HL-60/S4 treated with phorbol 12-myristate 13-acetate at 8.2 ng/mL for 4 days and 3 days (cell line): Measurements from ENCODE around the gene PDZD2.
"Not testable (repeated sequence)": the region's sequence is repeated elsewhere in the genome, so short reads cannot be mapped to it uniquely, and the experiment has no call there.

Experiments
- in situ Hi-C: fragments of 300-500 bp; cut with MboI; formaldehyde crosslinking; loops from 2 replicates; pipeline ENCODE4 v1.15.0; 2022; ENCODE audit warnings: low sequenced_read_pairs

PDZD2 gene

GRCh38 chr5:31638748-31639418 lies at the start of gene PDZD2:
Gene PDZD2, plus strand, starts transcription at chr5:31639131.
- in situ Hi-C loops, result no loop called here

DNA sequence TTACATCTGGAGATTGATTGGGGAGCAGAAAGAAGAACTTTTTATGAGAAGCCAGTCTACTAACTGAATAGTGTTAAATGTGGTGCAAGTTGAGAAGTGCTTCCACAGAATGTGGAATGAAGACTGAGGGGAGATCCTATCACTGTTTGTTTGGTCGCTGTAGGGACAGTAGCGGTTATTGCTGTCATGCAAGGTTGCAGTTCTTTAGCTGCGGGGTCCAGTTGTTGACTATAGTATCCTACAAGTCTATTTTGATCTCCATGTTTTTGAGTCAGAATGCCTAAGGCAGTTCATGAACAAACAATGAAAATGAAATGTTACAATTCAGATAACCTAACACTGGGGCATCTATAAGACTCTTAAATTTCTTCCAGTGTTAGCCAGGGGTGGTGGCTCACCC lies 45.3 kb upstream of the PDZD2 start:
- in situ Hi-C loops, result loop anchor here (25.0 kb wide), 1 partner anchor 494 kb away; no protein-coding TSS in a partner anchor

DNA sequence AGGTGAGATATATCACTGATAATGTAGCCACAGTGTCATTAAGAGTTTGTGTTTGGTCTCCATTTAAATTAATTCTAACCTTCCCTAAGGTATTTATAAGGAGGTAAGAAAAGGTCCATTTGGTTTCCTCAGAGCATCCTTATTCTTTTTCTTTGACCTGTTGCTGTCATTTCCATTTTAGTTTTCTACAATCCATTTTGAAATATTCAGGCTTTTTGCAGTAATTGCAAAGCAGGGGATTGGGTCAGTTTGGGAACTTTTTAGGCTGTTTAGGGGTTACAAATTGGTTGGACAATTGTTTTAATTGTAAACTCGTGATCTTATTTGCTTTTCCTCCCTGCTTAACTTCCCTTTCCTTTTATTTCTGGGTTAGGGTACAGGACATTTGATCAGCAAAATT lies 42.6 kb upstream of the PDZD2 start:
- in situ Hi-C loops, result loop anchor here (25.0 kb wide), 1 partner anchor 491 kb away; no protein-coding TSS in a partner anchor

GRCh38 chr5:31598640-31599611 lies 40.0 kb upstream of the PDZD2 start:
- in situ Hi-C loops, result loop anchor here (25.0 kb wide), 1 partner anchor 488 kb away; no protein-coding TSS in a partner anchor

GRCh38 chr5:31602305-31602704 lies 36.6 kb upstream of the PDZD2 start:
- in situ Hi-C loops, result not testable (repeated sequence)

DNA sequence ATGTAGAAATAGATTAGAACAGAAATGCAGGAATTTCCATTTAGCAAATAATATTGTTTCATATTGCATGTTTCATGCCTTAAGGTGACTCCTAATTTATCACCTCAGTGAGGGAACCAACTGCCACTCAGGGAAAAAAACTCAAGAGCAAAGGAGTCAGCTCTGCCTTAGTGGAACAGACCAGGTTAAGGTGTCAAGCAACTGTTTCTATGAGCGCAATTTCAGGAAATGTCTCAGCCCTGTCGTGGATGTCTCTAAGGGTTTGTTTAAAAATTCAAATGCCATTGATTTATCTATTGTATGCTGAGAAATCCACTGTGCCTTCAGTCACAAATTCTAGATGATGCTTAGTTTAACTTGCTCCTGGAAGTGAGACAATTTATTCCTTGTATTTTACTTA lies 34.7 kb upstream of the PDZD2 start:
- in situ Hi-C loops, result no loop called here

- in situ Hi-C loops, result no loop called here
These were observed 34.3 kb upstream of the PDZD2 start for GRCh38 chr5:31604644-31605043.

- in situ Hi-C loops, result no loop called here
These were observed 33.0 kb upstream of the PDZD2 start for GRCh38 chr5:31605920-31606319.

DNA sequence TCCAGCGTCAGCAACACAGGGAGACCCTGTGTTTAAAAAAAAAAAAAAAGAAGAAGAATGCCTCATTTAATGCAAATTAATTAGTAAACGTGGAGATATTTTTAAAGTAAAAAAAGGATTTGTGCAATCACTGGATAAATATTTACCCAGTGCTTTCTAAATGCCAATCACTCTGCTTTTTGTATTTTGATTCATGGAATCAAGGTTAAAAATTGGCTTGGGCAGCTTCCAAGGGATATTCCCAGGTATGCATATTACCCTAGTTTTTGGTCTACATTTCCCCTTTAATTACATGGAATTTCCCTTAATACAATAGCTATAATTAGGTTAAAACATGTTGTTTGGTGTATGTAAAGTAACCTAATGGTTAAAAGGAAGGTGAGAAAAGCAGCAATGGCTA lies 31.4 kb upstream of the PDZD2 start:
- in situ Hi-C loops, result no loop called here

DNA sequence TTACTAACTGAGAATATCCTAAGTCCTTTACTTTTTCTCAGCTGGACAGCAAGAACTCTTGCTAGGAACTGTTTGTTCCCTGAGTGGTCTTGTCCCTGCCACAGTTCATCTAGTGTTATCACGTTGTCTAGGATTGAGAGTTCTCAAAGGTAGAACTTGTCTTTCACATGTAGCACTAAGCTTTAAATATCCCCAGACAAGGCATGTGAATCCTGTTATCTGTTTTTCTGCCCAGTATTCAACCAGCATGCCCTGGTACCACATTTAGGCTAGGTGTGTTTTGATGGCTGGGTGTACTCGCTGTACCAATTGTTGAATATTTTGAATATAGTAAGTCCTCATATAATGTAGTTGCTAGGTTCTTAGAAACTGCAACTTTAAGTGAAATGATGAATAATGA lies 27.9 kb upstream of the PDZD2 start:
- in situ Hi-C loops, result no loop called here

DNA sequence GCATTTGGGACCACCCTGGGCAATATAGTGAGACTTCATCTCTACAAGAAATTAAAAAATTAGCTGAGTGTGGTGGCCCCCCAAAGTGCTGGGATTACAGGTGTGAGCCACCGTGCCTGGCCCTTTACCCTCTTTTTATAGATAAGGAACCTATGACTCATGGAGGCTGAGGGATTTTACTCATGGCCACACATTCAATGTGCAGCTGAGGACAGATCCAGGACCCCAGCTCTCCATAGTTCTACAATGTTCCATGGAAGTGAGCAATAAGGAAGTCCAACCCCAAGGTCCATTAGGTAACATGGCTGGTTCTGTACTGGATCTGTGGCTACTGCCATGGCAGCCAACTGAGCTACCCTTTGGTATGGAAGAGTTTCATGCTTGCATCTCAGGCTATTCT lies 25.3 kb upstream of the PDZD2 start:
- in situ Hi-C loops, result no loop called here

GRCh38 chr5:31614151-31615020 lies 24.5 kb upstream of the PDZD2 start:
- in situ Hi-C loops, result no loop called here

- in situ Hi-C loops, result no loop called here
These were observed 21.1 kb upstream of the PDZD2 start for GRCh38 chr5:31617867-31618266.

- in situ Hi-C loops, result no loop called here
These were observed 18.9 kb upstream of the PDZD2 start for GRCh38 chr5:31620026-31620425.

GRCh38 chr5:31623249-31623648 lies 15.7 kb upstream of the PDZD2 start:
- in situ Hi-C loops, result no loop called here

DNA sequence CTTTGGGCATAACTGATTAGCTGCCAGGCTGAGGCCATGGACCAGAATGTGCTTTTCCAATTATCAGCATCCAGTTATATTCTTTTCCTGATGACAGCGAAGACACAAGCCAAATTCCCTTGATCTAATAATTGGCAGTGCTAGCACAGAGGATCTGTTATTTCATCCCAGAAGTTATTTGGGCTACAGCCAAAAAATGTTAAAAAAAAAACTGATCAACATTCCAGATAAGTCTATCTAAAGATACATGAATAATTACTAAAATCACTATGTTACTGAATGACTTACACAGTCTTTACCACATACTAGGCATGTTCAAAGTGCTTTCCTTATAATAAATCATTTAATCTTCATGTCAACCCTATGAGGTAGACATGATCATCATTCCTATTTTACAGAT lies 13.5 kb upstream of the PDZD2 start:
- in situ Hi-C loops, result no loop called here

DNA sequence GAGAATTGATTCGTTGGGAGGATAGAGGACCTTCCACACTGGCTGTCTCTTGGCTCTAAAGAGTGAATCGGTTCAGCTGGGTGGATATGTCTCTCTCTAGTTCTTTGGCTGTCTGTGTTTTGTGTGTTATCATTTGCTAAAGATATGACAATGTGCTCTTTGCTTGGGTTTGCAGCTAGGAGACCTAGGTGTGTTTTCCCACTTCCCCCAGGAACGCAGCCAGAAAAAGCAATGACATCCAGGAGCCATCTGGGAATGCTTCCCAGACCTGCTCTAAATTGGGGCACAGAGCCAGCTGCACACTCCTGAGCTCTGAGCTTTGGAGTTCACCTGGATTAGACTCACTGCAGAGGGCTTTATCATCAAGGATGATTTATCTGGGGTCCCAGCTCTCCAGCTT lies 12.8 kb upstream of the PDZD2 start:
- in situ Hi-C loops, result no loop called here

GRCh38 chr5:31626604-31627234 lies 12.2 kb upstream of the PDZD2 start:
- in situ Hi-C loops, result no loop called here

GRCh38 chr5:31630931-31631330 lies 8.0 kb upstream of the PDZD2 start:
- in situ Hi-C loops, result no loop called here

DNA sequence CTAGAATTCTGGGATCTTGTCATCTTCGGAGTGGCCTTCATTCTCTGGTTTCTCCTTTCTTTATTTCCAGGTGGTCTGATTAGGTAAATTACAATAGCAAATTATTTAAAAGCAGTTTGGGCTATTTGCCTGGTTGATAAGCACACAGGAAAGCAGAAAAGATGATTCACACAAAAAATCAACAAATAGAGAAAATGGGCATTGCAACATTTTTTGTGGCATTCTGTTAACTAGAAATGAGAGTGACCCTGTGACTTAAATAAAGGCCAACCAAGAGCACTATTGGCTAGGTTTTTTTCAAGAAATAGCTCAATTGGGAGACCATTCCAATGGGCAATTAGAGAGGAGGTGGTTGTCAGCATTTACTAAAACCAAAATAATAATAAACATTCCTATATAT lies 6.5 kb upstream of the PDZD2 start:
- in situ Hi-C loops, result no loop called here

GRCh38 chr5:31635446-31635845 lies 3.5 kb upstream of the PDZD2 start:
- in situ Hi-C loops, result no loop called here
